GM12873 (cell line): ENCODE data around the gene ASB1.

Experiments used
- CTCF ChIP-seq: IDR thresholded peaks from 2 replicates; pipeline ENCODE4 v1.5.1; 2012; ENCODE audit warnings: low read depth, mild to moderate bottlenecking, moderate library complexity, low read length, control low read depth; ENCODE audit not compliant: insufficient read depth; ENCODE audit errors: missing control alignments

ASB1 gene

DNA sequence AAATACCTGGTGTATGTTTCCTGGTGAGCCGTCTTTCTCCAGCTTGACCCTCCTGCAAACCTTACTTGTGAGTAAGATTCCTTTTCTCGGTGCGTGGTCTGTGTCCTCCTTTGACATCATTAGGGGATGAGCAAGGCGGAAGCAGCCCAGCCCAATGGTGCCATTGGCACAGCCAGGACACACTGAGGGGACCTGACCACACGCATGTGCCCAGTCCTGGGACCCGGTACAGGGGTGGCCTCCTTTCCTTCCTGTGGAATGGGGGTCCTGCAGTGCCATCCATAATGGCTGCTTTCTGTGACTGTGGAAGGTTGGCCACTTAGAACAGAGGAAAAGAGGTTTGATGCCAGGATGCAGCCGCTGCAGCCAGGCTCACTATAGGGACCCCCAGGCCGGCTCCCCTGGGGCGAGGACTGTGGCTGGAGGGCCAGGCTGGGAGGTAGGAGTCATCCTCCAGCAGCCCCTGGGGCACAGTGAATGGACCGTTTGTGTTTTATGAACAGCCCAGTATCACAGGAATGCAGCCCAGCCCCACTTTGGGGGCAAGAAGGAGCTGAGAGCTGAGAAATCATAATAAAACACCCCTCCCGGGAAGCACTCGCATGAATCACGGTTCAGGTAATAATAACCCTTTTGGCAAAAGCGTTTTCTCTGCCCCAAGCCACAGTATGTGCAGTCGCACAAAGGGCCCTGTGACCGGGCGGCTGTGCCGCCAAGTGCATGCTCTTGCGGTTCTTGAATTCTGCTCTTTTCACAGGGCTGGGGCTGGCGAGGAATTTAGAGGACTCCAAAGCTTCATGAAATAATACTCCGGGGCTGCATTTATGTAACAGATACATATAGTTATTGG is 73.2 kb downstream of the ASB1 start:
- no peak for TF ChIP-seq CTCF

- no peak for TF ChIP-seq CTCF
Observed at GRCh38 chr2:238501311-238501710, 74.6 kb downstream of the ASB1 start.
